HL-60 (cell line): ENCODE results near the gene ADARB1.

Experiments
- POLR2AphosphoS5 ChIP-seq: IDR thresholded peaks from 2 replicates; pipeline ENCODE4 v1.6.1; 2012; ENCODE audit warnings: low read depth
- TF ChIP-seq, protein P1 (sequence below): IDR thresholded peaks from one replicate; pipeline ENCODE4 v1.5.1; 2011; ENCODE audit warnings: low read length, control low read depth, inconsistent platforms; ENCODE audit not compliant: insufficient read depth

DNA sequence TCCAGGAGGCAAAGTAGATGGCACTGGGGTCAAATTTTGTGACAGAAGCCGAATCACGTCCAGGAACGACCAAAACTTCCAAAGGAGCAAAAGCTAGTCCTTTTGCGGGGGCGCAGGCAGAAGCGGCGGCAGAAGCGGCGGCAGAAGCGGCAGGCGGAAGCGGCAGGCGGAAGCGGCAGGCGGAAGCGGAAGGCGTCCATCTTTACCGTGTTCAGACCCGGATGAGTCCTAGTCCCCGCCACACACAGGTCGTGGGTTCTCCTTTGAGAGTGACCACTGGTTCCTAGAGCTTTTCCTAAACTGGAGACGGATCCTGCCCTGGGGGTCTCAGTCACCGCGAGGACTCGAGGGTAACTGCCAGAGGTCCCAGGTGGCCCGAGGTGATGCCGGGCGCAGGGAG lies 159.7 kb downstream of the ADARB1 start:
- TF ChIP-seq, protein P1, sequence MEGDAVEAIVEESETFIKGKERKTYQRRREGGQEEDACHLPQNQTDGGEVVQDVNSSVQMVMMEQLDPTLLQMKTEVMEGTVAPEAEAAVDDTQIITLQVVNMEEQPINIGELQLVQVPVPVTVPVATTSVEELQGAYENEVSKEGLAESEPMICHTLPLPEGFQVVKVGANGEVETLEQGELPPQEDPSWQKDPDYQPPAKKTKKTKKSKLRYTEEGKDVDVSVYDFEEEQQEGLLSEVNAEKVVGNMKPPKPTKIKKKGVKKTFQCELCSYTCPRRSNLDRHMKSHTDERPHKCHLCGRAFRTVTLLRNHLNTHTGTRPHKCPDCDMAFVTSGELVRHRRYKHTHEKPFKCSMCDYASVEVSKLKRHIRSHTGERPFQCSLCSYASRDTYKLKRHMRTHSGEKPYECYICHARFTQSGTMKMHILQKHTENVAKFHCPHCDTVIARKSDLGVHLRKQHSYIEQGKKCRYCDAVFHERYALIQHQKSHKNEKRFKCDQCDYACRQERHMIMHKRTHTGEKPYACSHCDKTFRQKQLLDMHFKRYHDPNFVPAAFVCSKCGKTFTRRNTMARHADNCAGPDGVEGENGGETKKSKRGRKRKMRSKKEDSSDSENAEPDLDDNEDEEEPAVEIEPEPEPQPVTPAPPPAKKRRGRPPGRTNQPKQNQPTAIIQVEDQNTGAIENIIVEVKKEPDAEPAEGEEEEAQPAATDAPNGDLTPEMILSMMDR = no peak
- no peak for TF ChIP-seq POLR2AphosphoS5
